Cardiac septum (tissue), 1 donor: Measurements from ENCODE around the gene NOP56. TPM values are rescaled to one million over a fixed set of nuclear protein-coding genes. Genes with fewer than 3 reads are reported as not detected.
A peak's percentile ranks its signal among the peaks of the same experiment; 100 is the strongest.

Source experiments
- DNase-seq: peaks from one replicate; pipeline ENCODE4 v3.0.0-alpha.2; 2020; ENCODE audit warnings: low spot score
- intact Hi-C: fragments of 100-400 bp; cut with DNase I; formaldehyde crosslinking; loops from one replicate; pipeline ENCODE4 v1.14.0; 2022
- total RNA-seq: library from RNA; stranded (reverse); fragmentation: NEBNext Ultra II Directional; extraction: Animal tissue kit (Norgen Biotek cat#: 25700); gene quantifications from one replicate; pipeline ENCODE4 v1.2.1, GENCODE V29; 2021
- donor health status: DM: no; HTN: no; CAD: no.

Gene NOP56
- total RNA-seq, 1 donor from 2014 or later, result 62.2 TPM

DNA sequence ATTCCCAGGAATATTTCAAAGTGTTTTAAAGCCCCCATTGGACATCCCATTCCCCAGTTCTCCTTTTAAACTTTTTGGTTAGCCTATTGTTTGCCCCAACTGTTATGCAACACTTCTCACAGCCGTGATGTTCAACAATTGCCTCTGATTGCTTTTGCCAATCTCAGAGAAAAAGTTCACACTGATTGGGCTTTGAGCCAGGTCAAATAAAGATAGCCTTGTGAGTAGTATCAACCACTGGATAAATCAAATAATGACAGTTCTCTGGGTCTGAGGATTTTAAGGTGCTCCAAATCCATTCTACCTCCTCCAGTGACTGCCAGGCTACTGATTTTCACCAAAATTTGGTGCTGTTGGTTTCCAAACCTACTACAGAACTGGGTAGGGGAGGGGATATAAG lies 19.1 kb upstream of the NOP56 start:
- intact Hi-C loops, result no loop called here
- DNase-seq, result no peak

GRCh38 chr20:2637246-2637645 lies 15.2 kb upstream of the NOP56 start:
- intact Hi-C loops, result no loop called here
- DNase-seq, result no peak

GRCh38 chr20:2640260-2640659 lies 12.2 kb upstream of the NOP56 start:
- no peak for DNase-seq
- intact Hi-C loops, result no loop called here

GRCh38 chr20:2640899-2641298 lies 11.5 kb upstream of the NOP56 start:
- intact Hi-C loops, result no loop called here

DNA sequence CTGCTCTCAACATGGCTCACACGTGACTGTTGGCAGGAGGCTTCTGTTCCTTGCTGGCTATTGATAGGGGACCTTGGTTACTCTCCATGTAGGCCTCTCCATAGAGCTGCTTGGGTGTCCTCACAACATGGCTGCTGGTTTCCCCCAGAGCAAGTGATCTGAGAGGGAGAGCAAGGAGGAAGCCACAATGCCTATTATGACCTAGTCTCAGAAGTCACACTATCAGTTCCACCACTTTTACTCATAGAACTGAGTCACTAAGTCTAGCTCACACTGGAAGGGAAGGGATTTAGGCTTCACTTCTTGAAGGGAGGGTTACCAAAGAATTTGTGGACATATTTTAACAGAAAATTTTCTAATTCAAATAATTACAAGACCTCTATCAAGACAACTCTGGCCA lies 8.7 kb upstream of the NOP56 start:
- intact Hi-C loops, result no loop called here
- DNase-seq, result no peak

More at GRCh38 chr20:2640899-2641298, 11.5 kb upstream of the NOP56 start:
- DNase-seq, result no peak

DNA sequence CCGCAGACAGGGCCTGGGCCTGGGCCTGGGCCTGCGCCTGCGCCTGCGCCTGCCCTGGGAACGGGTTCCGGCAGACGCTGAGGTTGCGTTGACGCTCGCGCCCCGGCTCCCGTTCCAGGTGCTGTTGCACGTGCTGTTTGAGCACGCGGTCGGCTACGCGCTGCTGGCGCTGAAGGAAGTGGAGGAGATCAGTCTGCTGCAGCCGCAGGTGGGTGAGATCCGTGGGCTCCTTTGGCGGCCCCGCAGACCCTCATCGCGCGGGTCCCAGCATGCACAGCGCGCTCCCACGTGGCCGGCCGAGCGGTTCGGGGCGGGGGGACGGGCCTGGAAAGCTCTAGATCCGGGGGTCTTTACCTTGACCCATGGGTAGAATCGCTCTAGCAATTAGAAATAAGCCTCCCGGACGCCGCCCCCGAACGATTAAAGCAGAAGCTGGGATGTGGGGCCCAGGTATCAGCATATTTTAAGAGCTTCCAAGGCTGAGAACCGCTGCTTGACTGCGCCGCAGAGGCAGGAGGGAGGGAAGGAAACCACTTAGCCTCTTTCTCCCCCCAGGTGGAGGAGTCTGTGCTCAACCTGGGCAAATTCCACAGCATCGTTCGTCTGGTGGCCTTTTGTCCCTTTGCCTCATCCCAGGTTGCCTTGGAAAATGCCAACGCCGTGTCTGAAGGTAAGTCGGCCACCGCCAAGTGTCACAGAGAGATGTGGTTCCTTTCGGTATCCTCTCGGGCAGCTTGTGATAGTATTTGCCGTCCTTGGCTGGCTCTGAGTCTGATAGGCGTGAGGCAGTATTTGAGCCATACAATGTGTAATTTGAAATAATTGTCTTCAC lies 508 bp downstream of the NOP56 start:
- intact Hi-C loops, result loop anchor here (1.0 to 5.0 kb wide), 2 partner anchors 10 to 126 kb away; no protein-coding TSS in a partner anchor
- peak; percentile 78 for DNase-seq

DNA sequence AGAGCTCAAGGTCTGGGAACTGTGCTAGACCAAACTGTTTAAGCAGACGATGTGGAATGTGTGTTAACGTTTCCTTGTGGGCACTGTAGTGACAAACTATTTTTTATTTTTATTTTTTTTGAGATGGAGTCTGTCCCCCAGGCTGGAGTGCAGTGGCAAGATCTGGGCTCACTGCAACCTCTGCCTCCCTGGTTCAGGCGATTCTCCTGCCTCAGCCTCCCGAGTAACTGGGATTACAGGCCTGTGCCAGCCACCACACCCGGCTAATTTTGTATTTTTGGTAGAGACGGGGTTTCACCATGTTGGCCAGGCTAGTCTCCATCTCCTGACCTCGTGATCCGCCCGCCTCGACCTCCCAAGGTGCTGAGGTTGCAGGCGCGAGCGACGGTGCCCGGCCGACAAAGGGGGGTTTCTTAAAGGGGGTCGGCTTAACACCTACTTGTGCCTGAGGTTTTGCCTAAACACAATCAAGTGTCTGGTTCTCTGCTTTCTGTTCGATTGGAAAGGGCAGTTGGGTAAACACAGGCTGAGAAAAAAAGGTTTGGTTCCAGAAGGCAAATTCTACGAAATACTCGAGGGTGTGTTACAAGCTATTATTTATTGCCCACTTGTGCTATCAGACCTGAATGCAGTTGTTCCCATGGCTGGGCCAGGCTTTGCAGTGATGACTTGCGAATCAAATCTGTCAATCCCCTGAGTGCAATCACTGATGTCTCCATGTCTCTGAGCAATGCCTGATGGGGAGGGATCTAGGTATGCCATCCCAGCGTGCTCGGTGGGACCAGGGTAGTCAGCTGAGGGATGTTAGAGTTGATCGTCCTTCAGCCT lies 1.3 kb downstream of the NOP56 start:
- DNase-seq, result no peak
- intact Hi-C loops, result loop anchor here (1.0 to 5.0 kb wide), 2 partner anchors 10 to 126 kb away; no protein-coding TSS in a partner anchor

- intact Hi-C loops, result loop anchor here (5.0 kb wide), 1 partner anchor 127 kb away; no protein-coding TSS in a partner anchor
- no peak for DNase-seq
These were observed 2.0 kb downstream of the NOP56 start for GRCh38 chr20:2654384-2654822.

- DNase-seq, result no peak
- intact Hi-C loops, result loop anchor here (5.0 kb wide), 1 partner anchor 128 kb away; no protein-coding TSS in a partner anchor
These were observed 2.4 kb downstream of the NOP56 start for GRCh38 chr20:2654831-2655230.

DNA sequence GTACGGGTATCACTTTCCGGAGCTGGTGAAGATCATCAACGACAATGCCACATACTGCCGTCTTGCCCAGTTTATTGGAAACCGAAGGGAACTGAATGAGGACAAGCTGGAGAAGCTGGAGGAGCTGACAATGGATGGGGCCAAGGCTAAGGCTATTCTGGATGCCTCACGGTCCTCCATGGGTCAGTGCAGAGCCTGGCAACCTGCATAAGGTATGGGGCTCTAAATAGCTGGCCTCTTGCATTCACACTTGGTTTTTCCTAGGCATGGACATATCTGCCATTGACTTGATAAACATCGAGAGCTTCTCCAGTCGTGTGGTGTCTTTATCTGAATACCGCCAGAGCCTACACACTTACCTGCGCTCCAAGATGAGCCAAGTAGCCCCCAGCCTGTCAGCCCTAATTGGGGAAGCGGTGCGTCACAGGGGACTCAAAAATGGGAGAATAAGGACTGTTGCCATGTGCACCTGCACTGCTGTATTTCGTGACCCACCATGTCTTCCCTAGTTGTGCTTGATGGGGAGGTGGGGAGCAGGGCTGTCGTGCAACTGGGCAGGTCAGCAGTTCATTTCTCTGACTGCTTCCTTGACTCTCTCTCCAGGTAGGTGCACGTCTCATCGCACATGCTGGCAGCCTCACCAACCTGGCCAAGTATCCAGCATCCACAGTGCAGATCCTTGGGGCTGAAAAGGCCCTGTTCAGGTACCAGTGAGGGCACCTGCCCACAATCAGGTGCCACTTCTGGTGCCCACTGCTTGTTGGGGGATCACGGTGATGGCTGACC lies 3.1 kb downstream of the NOP56 start:
- no peak for DNase-seq
- intact Hi-C loops, result no loop called here

GRCh38 chr20:2656471-2657117 lies 4.2 kb downstream of the NOP56 start:
- intact Hi-C loops, result no loop called here
- DNase-seq, result no peak

GRCh38 chr20:2657241-2657640 lies 4.8 kb downstream of the NOP56 start:
- no peak for DNase-seq
- intact Hi-C loops, result no loop called here

GRCh38 chr20:2657674-2658073 lies 5.2 kb downstream of the NOP56 start:
- intact Hi-C loops, result no loop called here
- no peak for DNase-seq

DNA sequence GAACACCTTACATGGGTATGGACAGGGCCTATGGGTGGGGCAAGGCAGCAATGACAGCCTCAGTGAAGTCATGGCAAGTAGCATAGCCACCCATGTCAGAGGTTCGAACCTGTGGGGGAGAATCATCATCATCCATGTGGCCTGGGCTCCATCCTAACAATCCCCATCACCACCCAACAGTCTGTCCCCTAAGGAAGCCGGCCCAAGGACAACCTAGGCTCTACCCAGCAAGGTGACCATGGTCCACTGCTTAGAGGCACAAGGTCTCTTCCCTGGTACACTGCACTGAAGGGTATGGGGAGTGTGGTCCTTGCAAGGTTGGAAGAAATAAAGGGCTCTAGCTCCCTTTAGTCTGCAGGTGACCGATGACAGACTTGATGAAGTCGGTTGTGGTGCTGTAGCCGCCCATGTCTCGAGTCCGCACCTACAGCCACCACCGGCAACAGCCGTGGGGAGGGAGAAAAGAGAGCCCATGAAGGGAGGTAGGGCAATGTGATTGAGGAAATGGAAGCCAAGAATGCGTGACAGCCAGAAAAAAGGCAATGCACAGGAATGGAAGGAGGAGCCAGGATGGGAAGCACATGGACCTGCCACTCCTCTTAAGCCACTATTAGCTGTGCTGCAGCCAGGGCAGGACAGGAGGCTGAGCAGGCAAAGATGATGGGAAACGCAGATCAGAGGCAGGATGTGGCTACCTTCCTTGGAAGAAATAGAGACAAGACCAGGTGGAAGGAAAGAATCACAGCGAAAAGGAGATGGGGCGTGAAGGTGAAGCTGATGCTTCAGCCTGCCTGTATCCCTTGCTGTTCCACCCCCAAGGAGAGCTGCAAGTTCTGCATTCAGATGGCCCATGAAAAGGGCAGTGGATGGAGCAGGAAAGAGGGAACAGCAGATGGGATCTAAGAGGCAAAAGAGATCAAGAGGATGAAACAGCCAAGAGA lies 6.3 kb downstream of the NOP56 start:
- intact Hi-C loops, result no loop called here

DNA sequence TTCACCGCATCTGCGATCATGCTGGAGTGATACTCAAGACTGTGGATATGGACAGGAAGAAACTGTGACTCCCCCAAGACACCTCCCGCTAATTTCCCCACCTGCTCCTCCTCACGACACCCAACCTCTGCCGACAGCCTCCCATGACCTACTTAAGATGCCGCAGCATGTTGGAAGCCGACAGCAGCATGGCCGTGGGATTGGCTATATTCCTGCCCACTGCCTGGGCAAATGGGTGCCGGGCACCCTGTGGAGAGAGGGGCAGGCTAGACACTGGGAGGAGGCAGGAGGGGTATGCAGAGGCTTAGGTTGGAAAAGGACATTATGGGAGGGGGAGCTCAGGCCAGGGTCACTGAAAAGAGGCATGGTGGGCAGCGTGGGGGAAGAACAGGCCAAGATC lies 7.1 kb downstream of the NOP56 start:
- intact Hi-C loops, result no loop called here
- no peak for DNase-seq

More for the DNA sequence above, 6.3 kb downstream of the NOP56 start:
- DNase-seq, result no peak

DNA sequence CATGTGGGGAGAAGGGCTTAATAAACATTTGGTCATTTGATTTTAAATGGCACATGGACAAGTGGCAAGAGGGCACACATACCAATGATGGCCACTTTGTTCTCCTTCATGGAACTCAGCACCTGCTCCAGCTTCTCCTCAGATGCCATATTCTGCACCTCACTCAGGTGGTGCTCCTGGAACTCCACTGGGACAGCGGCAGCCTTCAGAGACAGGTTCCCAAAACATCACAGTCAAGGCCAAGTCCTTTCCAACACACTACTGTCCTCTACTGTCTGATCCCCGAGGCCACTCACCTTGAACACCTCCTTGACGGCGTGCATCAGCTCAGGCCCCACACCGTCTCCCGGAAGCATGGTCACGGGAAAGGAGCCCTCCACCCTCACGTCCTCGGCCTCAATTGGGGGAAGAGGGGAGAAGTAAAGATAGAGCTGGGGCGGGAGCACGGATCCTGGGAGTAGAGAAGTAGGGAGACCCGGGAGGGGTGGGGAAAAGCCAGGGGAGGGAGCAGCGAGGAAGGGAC lies 11.0 kb downstream of the NOP56 start:
- intact Hi-C loops, result loop anchor here (1.0 to 5.0 kb wide), 3 partner anchors 10 to 191 kb away; partner anchors contain the start of genes PCED1A, SNRPB and VPS16
- DNase-seq, result no peak

GRCh38 chr20:2663887-2664719 lies 11.7 kb downstream of the NOP56 start, which contains the start of gene IDH3B:
Gene IDH3B, minus strand, starts transcription at chr20:2664216. Its CDS starts 28 bp downstream, at chr20:2664188.
- intact Hi-C loops, result loop anchor here (1.0 to 5.0 kb wide), 3 partner anchors 11 to 192 kb away; partner anchors contain the start of genes PCED1A, SNRPB and VPS16
- DNase-seq, result peak; percentile 97
